HL-60 (cell line): ENCODE results near the gene SLC23A2.

Source experiments
- DNase-seq, 2 experiments: peaks; one replicate each; pipeline ENCODE4 v3.0.0-alpha.2; 2010 to 2020; ENCODE audit warnings: low read depth in 1 of 2, low spot score in 1 of 2
- H3K27ac ChIP-seq: fragments of 250-450 bp; sonication (Bioruptor Pico); replicated peaks from 2 replicates; pipeline ENCODE4 v1.5.1; 2020; ENCODE audit warnings: mild to moderate bottlenecking, moderate library complexity
- H3K27me3 ChIP-seq: fragments of 250-450 bp; sonication (Bioruptor Pico); 2 replicates; pipeline ENCODE4 v1.5.1; 2021; ENCODE audit warnings: mild to moderate bottlenecking, moderate library complexity; ENCODE audit not compliant: insufficient read depth, poor library complexity, severe bottlenecking
- H3K4me3 ChIP-seq: replicated peaks from 2 replicates; pipeline ENCODE4 v1.5.1; 2011; ENCODE audit warnings: mild to moderate bottlenecking, control low read depth, low read length; ENCODE audit not compliant: insufficient read depth
- CTCF ChIP-seq: IDR thresholded peaks from one replicate; pipeline ENCODE4 v1.5.1; 2011; ENCODE audit warnings: low read length, control low read depth, inconsistent platforms; ENCODE audit not compliant: insufficient read depth
- GABPA ChIP-seq: IDR thresholded peaks from 2 replicates; pipeline ENCODE4 v1.6.1; 2012; ENCODE audit warnings: low read depth
- POLR2AphosphoS5 ChIP-seq: IDR thresholded peaks from 2 replicates; pipeline ENCODE4 v1.6.1; 2012; ENCODE audit warnings: low read depth
- SPI1 ChIP-seq: IDR thresholded peaks from 2 replicates; pipeline ENCODE4 v1.6.1; 2012; ENCODE audit warnings: low read depth, mild to moderate bottlenecking, borderline replicate concordance
- TF ChIP-seq, protein P1 (sequence below): IDR thresholded peaks from 2 replicates; pipeline ENCODE4 v1.6.1; 2012; ENCODE audit warnings: low read depth; ENCODE audit not compliant: insufficient replicate concordance

Gene SLC23A2

GRCh38 chr20:5002077-5002413 is 735 bp upstream of the SLC23A2 start:
- H3K27me3 ChIP-seq, result no peaks in the 10 kb centered on the region
- no peak for DNase-seq
- no peak overlapping the region for H3K27ac ChIP-seq
- peak overlapping the region; percentile 84; the same call in 1 of the 2 replicates for H3K4me3 ChIP-seq
- TF ChIP-seq, protein P1, sequence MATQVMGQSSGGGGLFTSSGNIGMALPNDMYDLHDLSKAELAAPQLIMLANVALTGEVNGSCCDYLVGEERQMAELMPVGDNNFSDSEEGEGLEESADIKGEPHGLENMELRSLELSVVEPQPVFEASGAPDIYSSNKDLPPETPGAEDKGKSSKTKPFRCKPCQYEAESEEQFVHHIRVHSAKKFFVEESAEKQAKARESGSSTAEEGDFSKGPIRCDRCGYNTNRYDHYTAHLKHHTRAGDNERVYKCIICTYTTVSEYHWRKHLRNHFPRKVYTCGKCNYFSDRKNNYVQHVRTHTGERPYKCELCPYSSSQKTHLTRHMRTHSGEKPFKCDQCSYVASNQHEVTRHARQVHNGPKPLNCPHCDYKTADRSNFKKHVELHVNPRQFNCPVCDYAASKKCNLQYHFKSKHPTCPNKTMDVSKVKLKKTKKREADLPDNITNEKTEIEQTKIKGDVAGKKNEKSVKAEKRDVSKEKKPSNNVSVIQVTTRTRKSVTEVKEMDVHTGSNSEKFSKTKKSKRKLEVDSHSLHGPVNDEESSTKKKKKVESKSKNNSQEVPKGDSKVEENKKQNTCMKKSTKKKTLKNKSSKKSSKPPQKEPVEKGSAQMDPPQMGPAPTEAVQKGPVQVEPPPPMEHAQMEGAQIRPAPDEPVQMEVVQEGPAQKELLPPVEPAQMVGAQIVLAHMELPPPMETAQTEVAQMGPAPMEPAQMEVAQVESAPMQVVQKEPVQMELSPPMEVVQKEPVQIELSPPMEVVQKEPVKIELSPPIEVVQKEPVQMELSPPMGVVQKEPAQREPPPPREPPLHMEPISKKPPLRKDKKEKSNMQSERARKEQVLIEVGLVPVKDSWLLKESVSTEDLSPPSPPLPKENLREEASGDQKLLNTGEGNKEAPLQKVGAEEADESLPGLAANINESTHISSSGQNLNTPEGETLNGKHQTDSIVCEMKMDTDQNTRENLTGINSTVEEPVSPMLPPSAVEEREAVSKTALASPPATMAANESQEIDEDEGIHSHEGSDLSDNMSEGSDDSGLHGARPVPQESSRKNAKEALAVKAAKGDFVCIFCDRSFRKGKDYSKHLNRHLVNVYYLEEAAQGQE, result no peak
- TF ChIP-seq GABPA (no peak), SPI1 (no peak), POLR2AphosphoS5 (no peak), CTCF (no peak)

- TF ChIP-seq SPI1, result no peak
- TF ChIP-seq POLR2AphosphoS5, result no peak
- TF ChIP-seq, protein P1, result no peak
- TF ChIP-seq GABPA, result no peak
- no peak for TF ChIP-seq CTCF
- H3K27ac ChIP-seq, result peak overlapping the region; percentile 43
- no peaks in the 10 kb centered on the region for H3K27me3 ChIP-seq
- peak overlapping the region; percentile 84 for H3K4me3 ChIP-seq
- peak in 1 of 2 experiments; percentile 24 for DNase-seq
Measured at GRCh38 chr20:5000263-5001173, 792 bp downstream of the SLC23A2 start.

DNA sequence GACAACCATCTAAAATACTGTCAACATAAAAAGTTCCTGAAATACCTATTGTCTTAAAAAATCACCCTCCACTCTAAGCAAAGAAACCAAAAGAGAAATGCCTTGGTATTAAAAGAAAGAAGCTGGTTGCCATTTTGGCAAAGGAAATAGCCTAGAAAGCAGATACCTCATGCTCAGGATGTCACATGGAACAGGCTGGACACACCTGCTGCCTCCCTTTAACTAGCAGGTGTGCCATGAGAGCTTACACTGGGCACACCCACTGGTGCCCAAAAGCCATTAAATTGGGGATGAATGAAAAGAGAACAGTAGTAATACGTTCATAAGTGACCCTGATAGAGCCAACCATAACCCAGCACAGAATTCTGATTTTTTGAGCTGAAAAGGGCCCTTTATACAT is 1.5 kb downstream of the SLC23A2 start:
- Histone ChIP-seq H3K4me3 (peak overlapping the region; percentile 84), H3K27ac (no peak overlapping the region), H3K27me3 (no peaks in the 10 kb centered on the region)
- no peak for TF ChIP-seq POLR2AphosphoS5
- no peak for TF ChIP-seq CTCF
- no peak for TF ChIP-seq SPI1
- TF ChIP-seq GABPA, result no peak
- TF ChIP-seq, protein P1, result no peak
- DNase-seq, result no peak
